ENCODE measurements around the gene ECM2. TPM values are rescaled to one million over a fixed set of nuclear protein-coding genes. Genes with fewer than 3 reads are reported as not detected.

ECM2 gene
- total RNA-seq, 2 donors from 2014 or later, result not detected

GRCh38 chr9:92534674-92535073, 1.1 kb downstream of the ECM2 start:
- ATAC-seq, result no peak
- no peak overlapping the region for H3K27ac Mint-ChIP-seq
- DNase-seq (ENCODE audit: low spot score in 2 of 2), result no peak
- peaks cover 0 to 4% of the 10 kb centered on the region in 2 donors for H3K9me3 Mint-ChIP-seq
- no peaks in the 10 kb centered on the region for H3K36me3 Mint-ChIP-seq

DNA sequence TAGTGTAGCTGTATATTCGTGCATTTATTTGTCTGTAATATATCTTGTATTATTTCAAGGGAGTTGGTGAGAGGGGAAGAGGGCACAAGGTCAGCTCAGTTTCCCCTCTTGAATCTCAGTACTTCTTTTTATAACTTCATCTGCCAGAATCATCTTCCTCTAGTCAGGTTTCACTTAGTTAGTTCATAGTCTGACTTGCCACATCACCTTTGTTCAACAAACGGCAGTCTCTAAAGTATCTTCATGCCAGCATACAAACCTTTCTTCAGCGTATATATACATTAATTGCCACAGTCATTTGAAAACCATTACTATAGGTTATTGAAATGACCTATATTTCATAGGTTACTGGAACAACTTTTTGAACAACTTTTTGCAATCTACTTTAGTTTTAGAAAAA, 1.6 kb downstream of the ECM2 start:
- Mint-ChIP-seq H3K9me3 (peaks cover 0 to 4% of the 10 kb centered on the region in 2 donors), H3K27ac (no peak overlapping the region), H3K36me3 (no peaks in the 10 kb centered on the region)
- ATAC-seq (no peak), DNase-seq (ENCODE audit: low spot score in 2 of 2) (no peak)

GRCh38 chr9:92530893-92531292, 4.9 kb downstream of the ECM2 start:
- H3K36me3 Mint-ChIP-seq, result no peaks in the 10 kb centered on the region
- peaks cover 0 to 4% of the 10 kb centered on the region in 2 donors for H3K9me3 Mint-ChIP-seq
- ATAC-seq, result no peak
- no peak overlapping the region for H3K27ac Mint-ChIP-seq
- DNase-seq (ENCODE audit: low spot score in 2 of 2), result no peak

- Mint-ChIP-seq H3K36me3 (no peaks in the 10 kb centered on the region), H3K27ac (no peak overlapping the region), H3K9me3 (peaks cover 0 to 4% of the 10 kb centered on the region in 2 donors)
- DNase-seq (ENCODE audit: low spot score in 2 of 2) (no peak), ATAC-seq (no peak)
Observed at GRCh38 chr9:92529124-92529523, 6.7 kb downstream of the ECM2 start.

GRCh38 chr9:92528522-92528849, 7.3 kb downstream of the ECM2 start:
- Mint-ChIP-seq H3K36me3 (no peaks in the 10 kb centered on the region), H3K27ac (no peak overlapping the region), H3K9me3 (peaks cover 0 to 4% of the 10 kb centered on the region in 2 donors)
- no peak for ATAC-seq
- DNase-seq (ENCODE audit: low spot score in 2 of 2), result no peak

DNA sequence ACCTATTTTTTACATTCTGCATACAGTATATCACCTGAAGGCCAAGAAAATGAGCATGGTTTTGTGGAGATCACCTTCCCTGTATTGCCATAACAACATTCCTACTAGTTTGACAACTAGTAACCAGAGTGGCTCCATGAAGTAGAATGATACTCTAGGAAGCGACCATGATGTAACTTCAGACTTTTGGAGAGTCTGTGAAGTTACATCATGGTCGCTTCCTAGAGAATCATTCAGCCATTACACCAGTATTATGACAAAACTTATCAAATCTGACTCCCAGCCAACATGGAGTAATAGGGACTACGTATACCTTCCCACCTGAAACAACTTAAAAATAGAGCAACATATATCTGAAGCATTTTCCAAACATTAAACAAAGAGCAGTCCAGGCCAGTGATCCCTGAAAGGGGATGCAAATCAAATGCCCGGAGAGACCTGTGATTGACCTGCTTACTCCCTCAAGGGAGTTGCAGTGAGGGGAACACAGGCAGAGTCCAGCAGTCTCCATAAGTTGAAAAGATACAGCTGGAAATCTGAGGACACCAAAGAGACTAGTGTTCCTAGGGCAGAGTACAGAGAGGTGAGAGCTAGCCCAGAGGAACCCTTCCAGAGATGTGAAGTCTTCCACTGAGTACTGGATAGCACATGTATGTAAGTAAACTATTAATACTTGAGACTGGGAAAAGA, 7.8 kb downstream of the ECM2 start:
- ATAC-seq (no peak), DNase-seq (ENCODE audit: low spot score in 2 of 2) (no peak)
- Mint-ChIP-seq H3K36me3 (no peaks in the 10 kb centered on the region), H3K9me3 (peaks cover 0 to 4% of the 10 kb centered on the region in 2 donors), H3K27ac (no peak overlapping the region)

- Mint-ChIP-seq H3K36me3 (no peaks in the 10 kb centered on the region), H3K27ac (no peak overlapping the region), H3K9me3 (peaks cover 0 to 3% of the 10 kb centered on the region in 2 donors)
- ATAC-seq (peak in 1 of 2 donors; percentile 58), DNase-seq (ENCODE audit: low spot score in 2 of 2) (no peak)
Observed at GRCh38 chr9:92527291-92527828, 8.4 kb downstream of the ECM2 start.

DNA sequence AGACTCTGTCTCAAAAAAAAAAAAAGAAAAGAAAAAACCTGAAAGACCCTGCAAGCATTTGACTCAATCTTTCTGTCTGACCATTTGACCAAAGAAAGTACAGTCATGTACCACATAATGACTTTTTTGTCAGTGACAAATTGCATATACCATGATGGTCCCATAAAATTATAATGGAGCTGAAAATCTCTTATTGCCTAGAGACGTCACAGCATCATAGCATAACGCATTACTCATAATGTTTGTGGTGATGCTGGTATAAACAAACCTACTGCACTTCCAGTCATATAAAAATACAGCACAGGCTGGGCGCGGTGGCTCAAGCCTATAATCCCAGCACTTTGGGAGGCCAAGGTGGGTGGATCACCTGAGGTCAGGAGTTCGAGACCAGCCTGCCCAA, 10.5 kb downstream of the ECM2 start:
- H3K27ac Mint-ChIP-seq, result no peak overlapping the region
- DNase-seq (ENCODE audit: low spot score in 2 of 2) (no peak), ATAC-seq (no peak)
- H3K9me3 Mint-ChIP-seq, result no peaks in the 10 kb centered on the region
- no peaks in the 10 kb centered on the region for H3K36me3 Mint-ChIP-seq

GRCh38 chr9:92524881-92525280, 10.9 kb downstream of the ECM2 start:
- H3K36me3 Mint-ChIP-seq, result no peaks in the 10 kb centered on the region
- no peaks in the 10 kb centered on the region for H3K9me3 Mint-ChIP-seq
- no peak overlapping the region for H3K27ac Mint-ChIP-seq
- no peak for DNase-seq (ENCODE audit: low spot score in 2 of 2)
- ATAC-seq, result no peak

DNA sequence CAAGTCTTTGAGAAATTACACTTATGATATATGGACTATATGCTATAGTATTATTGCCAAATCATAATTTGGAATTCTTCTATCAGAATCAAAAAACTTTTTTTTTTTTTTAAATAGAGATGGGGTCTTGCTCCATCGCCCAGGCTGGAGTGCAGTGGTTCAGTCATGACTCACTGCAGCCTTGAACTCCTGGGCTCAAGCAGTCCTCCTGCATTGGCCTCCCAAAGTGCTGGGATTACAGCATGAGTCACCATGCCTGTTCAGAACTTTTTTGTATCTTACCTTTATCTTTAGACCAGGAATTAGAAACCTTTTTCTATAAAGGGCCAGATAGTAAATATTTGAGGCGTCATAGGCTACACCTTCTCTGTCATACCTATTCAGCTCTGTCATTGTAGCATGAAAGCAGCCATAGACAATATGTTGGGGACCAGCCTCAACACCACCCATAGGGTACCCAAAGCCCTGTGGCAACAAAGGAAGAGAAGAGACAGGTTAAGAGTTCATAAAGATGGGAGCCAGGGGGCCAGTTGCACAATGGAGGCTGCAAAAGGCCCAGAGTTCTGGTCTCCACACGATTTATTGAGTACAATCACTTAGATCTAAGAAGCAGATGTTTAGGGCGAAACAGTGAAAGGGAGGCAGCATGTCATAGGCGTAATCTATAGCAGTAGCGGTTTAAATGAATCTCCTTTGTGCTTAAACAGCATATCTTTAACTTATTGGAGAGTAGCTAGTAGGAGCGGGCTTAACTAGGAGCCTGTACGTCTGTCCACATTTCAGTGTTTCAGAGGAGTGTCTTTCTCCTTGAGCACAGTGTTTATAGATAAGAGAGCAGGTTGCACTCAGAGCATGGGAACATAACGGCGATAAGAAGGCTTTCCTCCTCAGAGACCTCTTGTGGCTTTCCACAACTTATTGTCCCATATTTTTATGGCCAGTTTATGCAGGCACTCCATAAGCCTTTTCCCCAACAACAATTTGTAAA, 12.5 kb downstream of the ECM2 start:
- no peaks in the 10 kb centered on the region for H3K9me3 Mint-ChIP-seq
- no peak overlapping the region for H3K27ac Mint-ChIP-seq
- ATAC-seq (no peak), DNase-seq (ENCODE audit: low spot score in 2 of 2) (no peak)
- no peaks in the 10 kb centered on the region for H3K36me3 Mint-ChIP-seq

- Mint-ChIP-seq H3K9me3 (no peaks in the 10 kb centered on the region), H3K36me3 (no peaks in the 10 kb centered on the region), H3K27ac (no peak overlapping the region)
- DNase-seq (ENCODE audit: low spot score in 2 of 2), result no peak
- ATAC-seq, result no peak
Observed at GRCh38 chr9:92520837-92521236, 15.0 kb downstream of the ECM2 start.

GRCh38 chr9:92518199-92518598, 17.6 kb downstream of the ECM2 start:
- Mint-ChIP-seq H3K36me3 (no peaks in the 10 kb centered on the region), H3K27ac (no peak overlapping the region), H3K9me3 (no peaks in the 10 kb centered on the region)
- no peak for ATAC-seq
- DNase-seq (ENCODE audit: low spot score in 2 of 2), result no peak

- Mint-ChIP-seq H3K27ac (no peak overlapping the region), H3K36me3 (no peaks in the 10 kb centered on the region), H3K9me3 (no peaks in the 10 kb centered on the region)
- no peak for DNase-seq (ENCODE audit: low spot score in 2 of 2)
- no peak for ATAC-seq
Observed at GRCh38 chr9:92517046-92517445, 18.7 kb downstream of the ECM2 start.

DNA sequence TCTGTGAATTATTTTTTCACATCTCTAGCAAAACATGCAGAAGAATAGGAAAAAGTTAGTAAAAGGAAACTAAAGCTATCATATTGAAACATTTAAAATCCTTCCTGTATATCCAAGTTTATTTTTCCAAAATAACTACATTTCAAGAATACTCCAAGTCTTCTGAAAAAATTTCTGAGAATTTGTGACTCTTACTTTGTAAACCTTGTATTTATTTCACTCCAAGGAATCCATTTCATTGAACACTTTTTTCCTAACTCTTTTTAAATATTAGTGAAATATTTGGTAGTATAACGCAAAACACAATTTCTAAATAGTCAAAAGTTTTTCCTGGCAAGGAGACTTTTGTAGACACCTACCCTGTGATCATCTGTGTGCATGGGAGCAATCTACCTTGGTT, 19.3 kb downstream of the ECM2 start:
- Mint-ChIP-seq H3K27ac (no peak overlapping the region), H3K36me3 (no peaks in the 10 kb centered on the region), H3K9me3 (no peaks in the 10 kb centered on the region)
- DNase-seq (ENCODE audit: low spot score in 2 of 2), result no peak
- ATAC-seq, result no peak

DNA sequence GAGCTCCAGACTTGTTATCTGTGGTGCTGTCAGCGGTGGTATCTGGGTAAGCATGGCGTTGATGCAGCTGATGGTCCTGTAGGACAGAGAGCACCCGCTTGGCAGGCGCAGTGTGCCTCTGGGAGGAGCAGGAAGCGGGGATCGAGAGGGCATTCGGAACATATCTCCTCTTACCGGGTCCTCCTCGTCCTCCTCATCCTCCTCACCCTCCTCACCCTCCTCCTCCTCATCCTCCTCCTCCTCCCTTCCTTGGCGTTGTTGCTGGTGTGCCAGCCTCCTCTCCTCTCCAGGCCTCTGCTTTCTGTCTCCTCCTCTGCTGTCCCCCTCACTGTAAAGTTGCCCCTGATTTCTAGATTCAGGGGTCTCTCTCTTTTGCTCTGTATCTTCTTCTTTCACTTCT, 21.2 kb downstream of the ECM2 start:
- DNase-seq (ENCODE audit: low spot score in 2 of 2) (no peak), ATAC-seq (no peak)
- Mint-ChIP-seq H3K9me3 (no peaks in the 10 kb centered on the region), H3K36me3 (no peaks in the 10 kb centered on the region), H3K27ac (no peak overlapping the region)

GRCh38 chr9:92513349-92513748, 22.4 kb downstream of the ECM2 start:
- DNase-seq (ENCODE audit: low spot score in 2 of 2) (no peak), ATAC-seq (no peak)
- H3K9me3 Mint-ChIP-seq, result no peaks in the 10 kb centered on the region
- H3K27ac Mint-ChIP-seq, result no peak overlapping the region
- H3K36me3 Mint-ChIP-seq, result no peaks in the 10 kb centered on the region

DNA sequence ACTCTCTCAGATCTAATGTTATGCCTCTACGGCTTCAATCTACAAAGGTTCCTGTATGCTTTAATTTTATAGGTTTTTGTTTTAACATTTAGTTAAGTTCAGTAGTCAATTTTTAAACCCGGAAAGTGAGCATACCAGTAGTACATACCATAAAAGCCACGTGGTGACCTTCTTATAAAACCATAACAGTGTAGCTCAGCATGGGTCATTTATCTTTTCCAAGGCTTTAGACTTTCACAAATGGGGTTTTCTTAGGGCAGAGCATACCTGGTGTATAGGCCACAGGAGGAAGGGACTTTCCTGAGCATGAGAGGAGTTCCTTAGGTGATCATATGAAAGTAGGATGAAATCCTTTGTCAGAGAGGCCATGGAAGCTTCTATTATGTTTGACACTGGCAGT, 23.2 kb downstream of the ECM2 start:
- H3K36me3 Mint-ChIP-seq, result no peaks in the 10 kb centered on the region
- no peak overlapping the region for H3K27ac Mint-ChIP-seq
- ATAC-seq (peak in 1 of 2 donors; percentile 34), DNase-seq (ENCODE audit: low spot score in 2 of 2) (no peak)
- no peaks in the 10 kb centered on the region for H3K9me3 Mint-ChIP-seq

Measured in activated naive CD4-positive, alpha-beta T cell treated with anti-CD3 and anti-CD28 coated beads, Interleukin-2, amount 50 U/mL, for 72 hours (primary cell).